Colon (tissue), 2 donors: ENCODE data around the gene CCDC149.

Experiments
- FAIRE-seq: peaks from 2 replicates; lab custom pipeline; 2012; peaks lifted over from hg19 to GRCh38; lab: Jason Lieb, UNC
- donor health status: control.
- donor health status: control.

Gene CCDC149

DNA sequence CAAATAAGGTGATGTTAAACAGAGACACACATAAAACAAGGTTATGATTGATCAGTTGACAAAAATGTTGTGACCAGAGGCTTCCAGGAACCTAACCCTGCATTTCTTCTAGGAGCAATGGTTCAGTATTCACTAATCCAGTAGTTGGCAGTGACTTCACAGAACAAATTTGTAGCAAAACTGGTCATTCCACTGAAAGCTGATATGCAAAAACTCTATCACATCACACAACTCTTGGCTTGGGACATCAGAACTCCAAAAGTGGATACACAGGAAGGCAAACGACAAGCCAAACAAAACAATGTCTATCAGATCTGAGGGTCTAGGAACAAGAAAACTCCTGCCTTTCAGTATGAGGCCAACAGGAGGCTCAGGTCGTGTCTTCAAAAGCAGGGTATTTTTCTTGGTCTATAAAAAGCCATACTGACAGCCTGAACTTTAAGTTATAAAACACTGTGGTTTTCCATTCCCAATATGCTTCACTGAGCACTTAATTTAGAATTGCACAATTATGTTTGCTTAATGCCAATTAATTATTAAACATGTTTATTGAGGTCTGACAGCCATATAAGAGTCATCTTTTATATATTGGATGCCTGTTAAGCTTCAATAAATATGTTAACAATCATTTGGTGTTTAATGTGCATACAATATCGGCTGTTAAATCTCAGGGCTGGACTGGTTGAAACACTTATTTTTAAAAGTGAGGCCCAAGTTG is 71.9 kb downstream of the CCDC149 start:
- FAIRE-seq, result no peak

DNA sequence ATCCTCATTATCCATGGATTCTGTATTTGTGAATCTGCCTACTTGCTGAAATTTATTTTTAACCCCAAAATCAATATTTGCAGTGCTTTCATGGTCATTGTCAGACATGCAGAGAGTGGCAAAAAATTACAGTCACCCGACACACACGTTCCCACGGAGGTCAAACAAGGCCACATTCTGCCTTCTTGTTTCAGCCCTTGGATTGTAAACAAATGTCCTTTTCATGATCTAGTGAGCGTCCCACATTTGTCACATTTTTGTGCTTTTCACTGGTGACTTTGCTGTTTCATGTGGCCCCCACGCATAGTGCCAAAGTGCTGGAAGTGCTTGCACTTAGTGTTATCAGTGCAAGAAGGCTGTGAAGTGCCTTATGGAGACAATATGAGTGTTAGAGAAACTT is 72.5 kb downstream of the CCDC149 start:
- no peak for FAIRE-seq

DNA sequence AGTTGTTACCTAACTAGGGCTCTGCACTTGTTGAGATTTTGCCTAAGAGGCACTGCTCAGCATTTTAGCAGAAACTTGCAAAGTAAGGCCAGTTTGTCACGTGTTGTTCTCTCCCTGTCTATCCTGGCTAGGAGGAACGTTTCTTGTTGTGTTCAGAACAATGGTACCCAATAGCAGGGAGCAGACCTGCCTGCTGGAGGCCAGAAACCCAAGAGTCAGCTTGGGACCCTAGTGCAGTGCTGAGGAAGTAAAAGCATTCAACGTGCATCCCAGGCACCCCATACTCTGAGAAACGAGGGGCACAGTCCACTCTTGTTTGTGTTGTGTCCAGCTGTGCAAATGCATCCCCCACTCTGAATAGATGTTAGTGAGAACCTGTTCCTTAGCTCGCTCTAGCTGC is 75.1 kb downstream of the CCDC149 start:
- FAIRE-seq, result no peak

DNA sequence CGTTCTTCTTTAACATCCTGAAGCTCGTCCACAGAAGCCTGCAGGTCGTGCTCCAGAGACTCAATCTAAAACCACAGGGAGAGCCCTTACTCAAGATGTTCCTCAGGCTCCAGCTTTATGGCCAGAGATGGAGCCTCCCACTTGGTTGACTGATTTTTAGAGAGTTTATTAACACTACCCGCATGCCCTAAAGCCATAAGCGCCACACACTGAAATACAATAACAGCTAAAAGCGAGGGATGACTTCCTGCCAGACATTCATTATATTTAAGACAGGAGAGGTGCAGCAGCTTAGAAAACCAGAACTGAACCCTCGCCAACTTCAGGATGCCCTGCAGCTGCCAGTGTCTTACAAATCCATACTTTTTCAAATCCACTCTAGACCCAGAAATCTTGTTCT is 75.5 kb downstream of the CCDC149 start:
- FAIRE-seq, result no peak

DNA sequence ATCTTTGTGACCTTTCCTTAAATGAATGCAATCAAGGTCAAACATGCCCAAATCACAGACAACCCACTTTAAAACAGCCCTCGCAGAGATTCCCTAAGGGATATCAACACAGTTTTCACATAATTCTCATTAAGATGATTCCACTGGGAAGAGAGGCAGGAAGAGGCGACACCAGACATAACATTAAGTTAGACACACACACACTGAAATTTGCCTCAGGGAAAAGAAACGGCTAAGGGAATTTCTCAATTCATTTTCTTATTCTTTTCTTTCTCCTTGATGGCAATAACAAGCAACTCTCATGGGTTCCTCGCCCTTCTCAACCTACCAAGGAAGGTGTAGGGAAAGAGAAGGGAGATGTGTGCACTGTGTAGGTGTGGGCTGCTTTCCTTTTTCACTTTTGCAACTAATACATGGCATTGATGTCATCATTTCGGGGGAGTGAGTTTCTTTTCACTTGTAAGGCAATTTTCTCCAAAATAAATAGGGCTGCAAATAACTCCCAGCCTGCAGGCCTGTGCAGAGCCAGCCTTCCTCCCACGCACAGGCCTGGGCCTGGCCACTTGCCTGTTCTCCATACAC is 76.1 kb downstream of the CCDC149 start:
- FAIRE-seq, result no peak

DNA sequence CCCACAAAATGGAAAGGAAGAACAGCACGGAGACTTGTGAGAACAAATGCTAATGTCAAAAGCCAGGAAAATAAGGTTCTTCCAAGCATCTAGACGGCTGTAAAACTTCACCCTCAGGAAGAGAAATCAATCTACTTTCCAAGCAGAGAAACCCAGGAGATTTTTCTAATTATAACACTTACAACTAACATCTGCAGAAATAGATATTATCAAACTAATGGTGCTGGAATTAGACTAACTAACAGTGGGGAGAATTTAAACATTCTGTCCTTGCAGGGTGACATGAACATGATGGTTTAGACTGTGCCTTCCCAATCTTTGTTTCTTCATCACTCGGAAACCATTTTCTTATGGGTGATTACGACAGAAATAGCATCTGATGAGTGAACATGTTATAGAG is 77.1 kb downstream of the CCDC149 start:
- FAIRE-seq, result no peak

DNA sequence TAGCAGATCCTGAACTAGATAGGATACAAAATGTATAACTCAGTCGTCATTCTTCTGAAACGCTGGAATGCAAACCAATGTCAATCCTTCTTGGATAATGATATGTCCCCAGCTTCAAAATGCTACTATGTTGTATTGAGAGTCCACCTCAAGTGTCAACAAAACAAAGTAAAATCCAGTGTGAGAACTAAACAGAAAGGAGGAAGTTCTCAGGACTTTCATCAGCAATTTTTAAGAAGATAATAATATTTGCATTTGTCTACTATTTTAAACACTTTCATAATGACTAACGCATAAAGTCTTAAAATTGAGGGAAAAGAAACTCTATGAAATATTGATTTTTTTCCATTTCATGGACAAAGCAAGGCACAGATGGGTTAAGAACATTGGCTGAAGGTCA is 81.2 kb downstream of the CCDC149 start:
- no peak for FAIRE-seq

DNA sequence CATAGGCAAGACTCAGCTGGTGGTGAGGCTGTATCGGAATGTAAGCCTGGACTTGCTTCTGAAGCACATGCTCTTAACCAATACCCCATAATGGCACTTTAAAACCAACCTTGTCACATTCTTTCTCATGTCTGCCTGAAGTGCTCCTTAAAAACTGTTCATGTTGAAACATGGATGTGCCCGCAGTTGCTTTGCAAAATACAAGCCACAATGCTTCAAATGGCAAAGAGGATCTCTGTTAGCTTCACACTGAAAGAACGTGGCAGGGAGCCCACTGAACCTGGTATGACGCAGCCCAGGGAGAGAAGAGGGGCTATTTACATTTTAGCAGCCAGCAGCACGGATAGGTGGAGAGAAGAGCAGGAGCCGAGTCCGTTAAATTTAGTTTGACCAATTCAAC is 88.1 kb downstream of the CCDC149 start:
- no peak for FAIRE-seq

DNA sequence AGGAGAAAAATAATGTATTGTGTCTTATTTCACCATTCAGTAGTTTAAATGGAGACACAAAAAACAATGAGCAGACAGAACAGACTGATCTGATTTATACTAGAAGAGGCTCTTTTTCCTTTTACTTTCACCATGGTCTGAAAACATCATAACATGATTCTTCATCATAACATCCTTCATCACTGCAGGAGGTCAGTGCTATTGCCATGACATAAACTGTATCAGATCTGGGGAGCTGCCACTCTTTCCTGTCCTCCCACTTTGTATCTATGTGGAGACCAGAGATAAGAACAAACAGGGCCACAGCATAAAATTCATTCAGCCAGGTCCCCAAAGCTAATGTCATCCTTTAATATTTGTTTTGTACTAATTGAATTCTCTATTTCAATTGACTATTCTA is 92.3 kb downstream of the CCDC149 start:
- FAIRE-seq, result no peak

DNA sequence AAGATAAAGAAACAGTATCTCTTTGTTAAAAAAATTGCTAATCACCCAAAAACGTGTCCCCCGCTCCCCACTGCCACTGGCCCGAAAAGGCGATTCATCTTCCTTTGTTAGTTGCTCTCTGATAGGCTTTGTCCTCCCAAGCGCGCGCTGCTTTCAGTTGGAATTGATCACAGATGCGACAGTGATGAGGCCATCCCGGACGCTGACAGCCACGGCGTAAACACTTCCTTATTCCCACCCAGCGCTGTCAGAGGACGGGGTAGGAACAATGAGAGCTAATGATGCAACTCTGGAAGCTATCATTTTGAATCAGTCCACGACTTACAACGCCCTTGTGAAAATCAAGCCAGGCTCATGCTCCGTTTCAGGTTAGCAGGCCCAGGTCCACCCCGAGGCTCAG is 96.0 kb downstream of the CCDC149 start:
- FAIRE-seq, result no peak

DNA sequence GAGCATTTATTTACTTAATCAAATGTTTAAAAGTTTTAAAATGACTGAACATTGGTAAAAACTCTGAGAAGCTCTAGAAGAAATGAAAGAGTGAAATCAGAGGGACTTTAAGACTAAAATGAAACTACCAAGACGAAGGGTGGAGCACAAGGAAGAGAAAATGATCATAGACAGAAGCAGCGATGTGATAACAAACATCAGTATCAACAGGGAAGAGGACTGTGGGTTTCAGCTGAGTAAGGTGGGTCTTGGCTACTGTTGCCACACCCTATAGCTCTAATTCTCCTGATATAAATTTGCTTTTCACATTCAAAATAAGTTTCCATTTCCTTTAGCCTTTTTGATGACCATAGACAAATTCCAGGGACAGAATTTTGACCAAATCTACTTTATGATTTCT is 99.1 kb downstream of the CCDC149 start:
- FAIRE-seq, result no peak

DNA sequence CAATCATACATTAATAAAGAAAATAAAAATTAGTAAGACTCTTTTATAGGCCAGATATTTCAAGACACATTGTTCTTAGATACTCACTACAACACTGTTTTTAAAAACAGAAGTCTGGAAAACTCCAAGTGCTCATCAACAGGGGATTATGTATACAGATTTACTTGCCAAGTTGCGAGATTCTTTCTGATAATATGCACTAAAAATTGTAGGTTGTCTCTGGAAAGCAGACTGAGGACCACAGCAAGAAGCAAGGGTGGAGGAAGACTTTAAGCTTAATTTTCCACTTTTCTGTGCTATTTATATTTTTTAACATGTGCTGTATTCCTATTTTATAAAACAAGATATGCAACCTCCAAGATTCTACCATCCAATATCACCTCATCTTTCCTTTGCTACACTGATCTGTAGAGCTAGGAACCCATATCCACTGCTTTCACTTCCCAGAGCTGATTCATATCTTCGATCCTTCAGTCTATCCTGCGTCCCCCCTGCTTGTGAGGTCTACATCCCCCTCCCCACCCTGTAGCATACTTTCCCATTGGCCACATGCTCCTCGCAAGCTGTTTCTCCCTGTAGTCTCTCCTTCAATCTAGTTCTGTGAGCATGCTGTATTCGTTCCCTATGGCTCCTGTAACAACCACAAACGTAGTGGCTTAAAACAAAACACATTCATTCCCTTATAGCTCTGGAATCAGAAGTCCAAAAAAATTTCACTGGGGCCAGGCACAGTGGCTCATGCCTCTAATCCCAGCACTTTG is 101.8 kb downstream of the CCDC149 start:
- FAIRE-seq, result no peak

DNA sequence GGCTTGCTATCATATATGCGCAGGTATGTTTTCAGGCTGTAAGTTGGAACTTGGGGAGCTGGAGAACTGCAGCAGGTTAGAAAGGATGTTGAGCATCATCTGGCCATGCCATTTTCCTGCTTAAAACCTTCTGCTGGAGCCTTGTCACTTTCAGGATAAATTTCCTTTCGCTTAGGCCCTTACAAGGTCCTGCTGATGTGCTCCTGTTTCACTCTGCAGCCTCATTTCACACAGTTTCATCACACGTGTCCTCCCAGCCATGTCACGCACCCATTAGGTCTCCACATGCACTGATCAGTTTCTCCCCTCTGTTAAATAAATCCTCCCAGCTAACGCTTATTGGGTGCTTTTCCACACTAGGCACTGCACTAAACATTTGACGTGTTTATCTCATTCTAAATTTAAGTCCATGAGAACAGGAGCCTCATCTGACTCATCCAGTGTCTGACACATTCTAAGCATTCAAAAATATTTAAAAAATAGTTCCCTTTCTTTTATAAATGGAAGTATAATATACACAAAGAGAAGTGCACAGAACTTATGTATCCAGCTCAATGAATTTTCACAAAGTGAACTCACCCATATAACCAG is 102.9 kb downstream of the CCDC149 start:
- FAIRE-seq, result no peak

DNA sequence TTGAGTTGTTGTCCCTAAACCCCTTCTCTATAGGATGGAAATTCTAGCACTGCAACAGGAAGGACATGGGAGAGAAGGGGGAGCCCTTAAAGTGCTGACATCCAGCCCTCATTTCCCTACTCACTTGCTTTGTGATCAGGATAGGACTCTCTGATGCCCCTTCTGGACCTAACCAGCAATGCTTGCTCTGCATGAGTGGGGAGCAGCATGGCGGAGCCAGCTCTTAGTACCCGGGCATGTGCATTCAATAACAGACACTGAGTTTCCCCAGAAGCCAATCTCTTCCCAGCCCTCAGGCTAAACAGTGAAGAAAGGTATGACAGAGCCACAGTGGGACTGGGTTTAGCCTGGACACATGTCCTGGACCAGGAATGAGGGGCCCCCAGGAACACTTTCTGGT is 103.5 kb downstream of the CCDC149 start:
- FAIRE-seq, result no peak

DNA sequence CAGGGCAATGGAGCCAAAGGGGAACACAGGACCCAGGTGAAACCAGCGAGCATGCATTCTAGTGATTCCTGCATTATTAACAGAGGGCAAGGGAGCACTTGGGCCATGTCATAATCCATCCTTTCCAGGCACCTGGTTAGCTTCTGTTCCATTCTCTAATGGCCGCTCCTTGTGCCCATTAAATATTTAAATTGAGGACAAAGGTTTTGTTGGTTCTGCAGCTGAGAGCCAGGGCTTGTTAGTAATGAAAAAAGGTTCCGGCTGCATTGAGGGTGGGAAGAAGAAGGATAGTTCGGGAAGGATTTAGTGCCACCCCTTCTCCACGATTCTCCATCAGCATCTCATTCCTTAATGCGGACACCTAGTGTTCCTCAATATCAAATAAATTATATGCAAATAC is 103.9 kb downstream of the CCDC149 start:
- FAIRE-seq, result no peak

DNA sequence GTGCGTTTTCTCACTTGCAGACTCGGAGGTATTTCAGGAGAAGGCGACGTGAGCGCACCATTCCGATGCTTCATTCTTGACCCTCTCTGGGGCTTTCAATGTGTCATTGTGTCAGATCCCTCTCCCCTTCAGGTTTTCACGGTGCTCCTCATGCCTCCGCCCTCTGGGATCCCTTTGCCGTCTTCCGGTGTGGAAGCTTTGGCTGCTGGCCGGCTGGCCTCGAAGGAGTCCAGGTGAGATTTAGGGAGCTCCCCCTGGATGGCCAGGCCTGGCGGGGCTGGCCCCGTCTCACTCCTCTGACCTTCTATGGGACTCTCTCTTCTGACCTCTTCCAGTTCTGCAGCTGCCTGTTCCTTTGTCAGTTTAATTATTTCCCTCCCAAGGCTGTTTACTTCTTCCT is 104.6 kb downstream of the CCDC149 start:
- FAIRE-seq, result no peak

DNA sequence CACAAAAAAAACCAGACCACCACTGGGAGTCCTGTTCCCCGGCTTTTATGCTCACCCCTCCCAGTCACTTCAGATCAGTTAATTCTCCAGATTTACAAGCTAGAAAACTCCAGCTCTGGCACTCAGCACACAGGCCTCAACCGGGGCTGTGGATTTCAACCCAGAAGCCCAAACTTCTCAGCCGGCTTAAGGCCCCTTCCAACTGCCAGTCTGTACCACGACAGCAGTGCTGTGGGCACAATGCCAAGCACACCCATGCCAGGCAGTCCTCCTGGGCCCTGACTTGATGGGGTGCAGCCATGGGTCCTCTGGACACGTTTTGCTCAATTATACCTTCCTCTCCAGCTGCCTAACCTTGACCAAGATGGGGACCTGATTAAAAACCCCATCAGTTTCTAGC is 105.2 kb downstream of the CCDC149 start:
- no peak for FAIRE-seq

DNA sequence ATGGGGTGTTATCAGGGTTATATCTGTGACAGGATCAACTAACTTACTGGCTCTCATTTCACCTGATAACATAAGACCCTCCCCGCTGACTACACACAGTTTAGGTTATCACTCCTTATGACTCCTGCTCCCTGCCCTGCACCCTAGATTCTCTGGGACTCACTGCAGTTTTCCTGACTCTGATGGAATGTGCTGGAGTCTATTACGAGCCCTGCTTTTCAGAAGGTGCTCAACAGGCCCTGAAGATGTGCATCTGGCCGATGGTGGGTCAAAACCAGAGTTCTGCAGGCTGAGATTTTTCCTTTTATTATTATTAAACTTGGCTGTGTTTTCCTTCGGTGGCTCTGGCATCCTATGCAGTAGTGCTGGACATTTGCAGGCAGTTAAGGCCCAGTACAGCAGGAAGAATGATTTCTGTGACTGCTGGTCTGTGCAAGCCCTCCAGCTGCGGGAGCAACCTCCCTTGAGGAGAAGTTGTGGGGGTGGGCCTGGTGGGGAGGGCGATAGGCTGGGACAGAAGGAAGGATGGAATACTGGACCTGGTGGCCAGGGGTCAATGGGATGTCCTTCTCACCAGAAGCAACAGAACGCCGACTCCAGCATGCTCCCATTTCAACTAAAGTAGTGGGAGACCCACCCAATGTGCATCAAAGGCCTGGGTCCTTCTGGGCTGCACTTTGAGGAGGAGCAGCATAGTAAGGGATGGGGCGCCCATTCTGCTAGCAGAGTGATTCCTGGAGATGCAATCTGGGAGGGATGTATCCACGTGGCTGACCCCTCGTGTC is 106.4 kb downstream of the CCDC149 start:
- no peak for FAIRE-seq

DNA sequence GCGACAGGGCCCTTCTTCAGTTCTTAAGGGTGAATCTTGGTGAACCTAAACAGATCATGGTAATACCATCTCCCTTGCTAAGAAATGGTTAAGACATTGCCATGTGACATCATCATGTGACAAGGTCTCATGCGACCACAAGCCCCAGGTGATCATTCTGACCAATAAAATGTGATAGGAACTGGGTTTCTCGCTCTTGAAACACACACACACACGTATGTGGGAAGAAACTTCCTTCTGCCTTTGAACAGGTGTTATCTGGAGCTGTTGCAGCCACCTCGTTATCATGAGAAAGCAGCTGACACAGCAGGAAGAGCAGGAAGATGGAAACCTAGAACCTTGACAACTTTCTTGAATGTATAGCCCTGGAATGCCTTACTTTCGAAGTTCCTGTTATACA is 107.3 kb downstream of the CCDC149 start:
- FAIRE-seq, result no peak

DNA sequence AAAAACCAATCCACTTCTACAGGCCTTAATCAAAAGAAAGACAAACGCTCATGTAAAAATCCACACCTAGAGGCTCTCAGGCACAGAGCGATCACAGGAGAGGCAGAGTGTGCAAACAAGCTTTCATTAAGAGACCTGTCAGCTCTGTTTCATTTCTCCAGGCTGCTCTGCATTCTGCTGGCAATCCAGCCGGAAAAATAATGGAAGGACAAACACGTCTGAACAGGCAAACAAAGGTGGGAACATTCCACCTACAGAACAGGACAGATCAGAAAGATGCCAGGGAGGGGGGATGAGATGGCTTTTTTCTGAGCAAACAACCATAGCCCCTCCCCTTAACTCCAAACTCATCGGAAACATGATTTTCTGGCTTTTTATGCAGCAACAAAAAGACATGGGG is 107.8 kb downstream of the CCDC149 start:
- no peak for FAIRE-seq

DNA sequence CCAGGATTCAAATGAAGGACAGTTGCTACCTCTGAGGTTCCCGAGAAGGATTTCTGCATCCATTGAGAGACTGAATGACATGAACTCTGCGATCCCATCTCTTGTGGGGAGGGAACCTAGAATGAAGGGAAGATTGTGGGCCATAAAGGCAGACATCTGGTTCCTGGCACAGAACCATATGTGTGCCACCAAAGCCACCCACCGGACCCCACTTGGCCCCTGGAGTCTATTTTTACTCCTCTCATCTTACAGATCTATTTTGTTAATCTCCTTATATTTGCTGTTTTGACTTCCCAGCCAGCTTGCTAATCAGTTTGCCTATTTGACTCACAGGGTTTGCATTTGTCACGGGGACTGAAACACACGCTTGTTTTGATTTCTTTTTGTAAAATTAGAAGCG is 110.2 kb downstream of the CCDC149 start:
- no peak for FAIRE-seq

DNA sequence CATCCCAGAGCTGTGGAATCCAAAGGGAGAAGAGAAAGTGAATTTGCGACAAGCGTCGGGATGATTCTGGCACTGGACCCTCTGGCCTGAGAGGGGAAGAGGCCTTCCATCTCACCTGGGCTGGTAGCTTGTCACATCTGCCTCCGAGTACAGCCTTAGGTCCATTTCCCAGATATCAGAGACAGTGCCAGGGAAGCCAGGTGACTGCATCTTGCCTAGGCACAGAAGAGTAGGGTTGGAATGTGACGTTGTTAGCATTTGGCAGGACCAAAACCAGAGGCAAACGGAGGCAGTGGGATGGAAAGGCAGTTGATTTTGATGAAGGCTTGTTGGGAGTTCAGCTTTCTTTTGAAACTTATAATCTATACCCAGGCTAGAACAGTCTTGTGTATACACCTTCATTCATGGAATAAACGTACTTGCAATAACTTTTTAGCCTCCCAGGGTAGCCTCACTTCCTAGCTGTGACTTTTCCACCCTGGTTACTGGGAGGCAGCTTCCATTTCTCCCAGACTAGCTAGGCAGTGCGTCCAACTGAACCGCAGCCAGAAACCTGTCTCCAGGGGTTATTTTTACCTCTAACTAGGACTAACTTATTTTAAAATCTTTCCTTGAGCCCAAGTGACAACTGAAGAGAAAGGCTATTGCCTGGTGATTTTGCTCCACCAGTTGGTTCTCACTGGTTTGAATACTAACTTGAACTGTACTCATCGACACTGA is 111.5 kb downstream of the CCDC149 start:
- FAIRE-seq, result no peak
